GM20431 (cell line): ENCODE measurements around the gene SCARF2.
"Not testable (repeated sequence)": the region's sequence is repeated elsewhere in the genome, so short reads cannot be mapped to it uniquely, and the experiment has no call there.

Source experiments
- in situ Hi-C: fragments of 300-500 bp; cut with MseI, MboI; formaldehyde crosslinking; loops from one replicate; pipeline ENCODE4 v1.15.0; 2020; ENCODE audit warnings: low sequenced_read_pairs; ENCODE audit not compliant: unreplicated experiment

Gene SCARF2

GRCh38 chr22:20437613-20438426 lies at the start of gene SCARF2:
TSS of gene SCARF2 (minus strand) at chr22:20437825. CDS start at chr22:20437754, 71 bp downstream.
- in situ Hi-C loops, result no loop called here

GRCh38 chr22:20486229-20486628 lies 48.6 kb upstream of the SCARF2 start:
- in situ Hi-C loops, result no loop called here

GRCh38 chr22:20484948-20485683 lies 47.5 kb upstream of the SCARF2 start:
- in situ Hi-C loops, result no loop called here

GRCh38 chr22:20483771-20484170 lies 46.1 kb upstream of the SCARF2 start:
- in situ Hi-C loops, result no loop called here

GRCh38 chr22:20483143-20483506 lies 45.5 kb upstream of the SCARF2 start:
- in situ Hi-C loops, result not testable (repeated sequence)

- in situ Hi-C loops, result no loop called here
Measured at GRCh38 chr22:20479612-20480196, 42.1 kb upstream of the SCARF2 start.

- in situ Hi-C loops, result not testable (repeated sequence)
Measured at GRCh38 chr22:20478059-20478458, 40.4 kb upstream of the SCARF2 start.

GRCh38 chr22:20475569-20475968 lies 37.9 kb upstream of the SCARF2 start:
- in situ Hi-C loops, result not testable (repeated sequence)

GRCh38 chr22:20475115-20475436 lies 37.5 kb upstream of the SCARF2 start:
- in situ Hi-C loops, result no loop called here

GRCh38 chr22:20472629-20473442 lies 35.2 kb upstream of the SCARF2 start:
- in situ Hi-C loops, result no loop called here

- in situ Hi-C loops, result no loop called here
Measured at GRCh38 chr22:20471126-20471833, 33.7 kb upstream of the SCARF2 start.

- in situ Hi-C loops, result not testable (repeated sequence)
Measured at GRCh38 chr22:20470525-20470924, 32.9 kb upstream of the SCARF2 start.

GRCh38 chr22:20469110-20469868 lies 31.7 kb upstream of the SCARF2 start:
- in situ Hi-C loops, result no loop called here

- in situ Hi-C loops, result no loop called here
Measured at GRCh38 chr22:20466659-20467379, 29.2 kb upstream of the SCARF2 start.

GRCh38 chr22:20465759-20466077 lies 28.1 kb upstream of the SCARF2 start:
- in situ Hi-C loops, result no loop called here

GRCh38 chr22:20464912-20465758 lies 27.5 kb upstream of the SCARF2 start:
- in situ Hi-C loops, result no loop called here

- in situ Hi-C loops, result no loop called here
Measured at GRCh38 chr22:20464096-20464614, 26.5 kb upstream of the SCARF2 start.
